BE2C (cell line): ENCODE measurements around the gene MCCC2.
"Not testable (repeated sequence)": the region's sequence is repeated elsewhere in the genome, so short reads cannot be mapped to it uniquely, and the experiment has no call there.

Source experiments
- DNase-seq: peaks from one replicate; pipeline ENCODE4 v3.0.0-alpha.2; 2020
- H3K27me3 ChIP-seq: fragments of 250-450 bp; sonication (Bioruptor Pico); 2 replicates; pipeline ENCODE4 v1.5.1; 2020; ENCODE audit warnings: mild to moderate bottlenecking
- H3K36me3 ChIP-seq: fragments of 250-450 bp; sonication (Bioruptor Pico); 2 replicates; pipeline ENCODE4 v1.5.1; 2020; ENCODE audit warnings: mild to moderate bottlenecking
- H3K4me1 ChIP-seq: fragments of 250-450 bp; sonication (Bioruptor Pico); 2 replicates; pipeline ENCODE4 v1.5.1; 2020
- H3K4me3 ChIP-seq: 2 replicates; pipeline ENCODE4 v1.5.1; 2011; ENCODE audit warnings: low read depth, low read length
- H3K9me3 ChIP-seq: fragments of 250-450 bp; sonication (Bioruptor Pico); 2 replicates; pipeline ENCODE4 v1.5.1; 2020
- TF ChIP-seq, protein P1 (sequence below): IDR thresholded peaks from 2 replicates; pipeline ENCODE4 v1.5.1; 2012; ENCODE audit warnings: mild to moderate bottlenecking, low read depth, low read length

The MCCC2 gene

DNA sequence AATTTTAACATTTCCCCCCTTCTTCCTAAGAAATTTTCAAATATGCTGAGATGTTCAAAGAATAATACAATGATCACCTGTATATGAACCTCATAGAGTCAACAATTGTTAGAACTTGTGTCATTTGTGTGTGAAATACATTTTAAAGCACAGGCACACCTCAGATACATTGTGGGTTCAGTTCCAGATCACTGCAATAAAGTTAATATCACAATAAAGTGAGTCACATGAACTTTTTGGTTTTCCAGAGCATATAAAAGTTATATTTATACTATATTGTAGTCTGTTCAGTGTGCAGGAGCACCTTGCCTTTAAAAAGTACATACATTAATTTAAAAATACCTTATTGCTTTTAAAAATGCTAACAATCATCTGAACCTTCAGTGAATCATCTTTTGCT lies 50.0 kb downstream of the MCCC2 start:
- no peak for DNase-seq
- Histone ChIP-seq H3K4me3 (no peak overlapping the region), H3K36me3 (peaks cover 37% of the 10 kb centered on the region), H3K27me3 (no peaks in the 10 kb centered on the region), H3K9me3 (no peaks in the 10 kb centered on the region), H3K4me1 (no peaks in the 10 kb centered on the region)
- TF ChIP-seq, protein P1, sequence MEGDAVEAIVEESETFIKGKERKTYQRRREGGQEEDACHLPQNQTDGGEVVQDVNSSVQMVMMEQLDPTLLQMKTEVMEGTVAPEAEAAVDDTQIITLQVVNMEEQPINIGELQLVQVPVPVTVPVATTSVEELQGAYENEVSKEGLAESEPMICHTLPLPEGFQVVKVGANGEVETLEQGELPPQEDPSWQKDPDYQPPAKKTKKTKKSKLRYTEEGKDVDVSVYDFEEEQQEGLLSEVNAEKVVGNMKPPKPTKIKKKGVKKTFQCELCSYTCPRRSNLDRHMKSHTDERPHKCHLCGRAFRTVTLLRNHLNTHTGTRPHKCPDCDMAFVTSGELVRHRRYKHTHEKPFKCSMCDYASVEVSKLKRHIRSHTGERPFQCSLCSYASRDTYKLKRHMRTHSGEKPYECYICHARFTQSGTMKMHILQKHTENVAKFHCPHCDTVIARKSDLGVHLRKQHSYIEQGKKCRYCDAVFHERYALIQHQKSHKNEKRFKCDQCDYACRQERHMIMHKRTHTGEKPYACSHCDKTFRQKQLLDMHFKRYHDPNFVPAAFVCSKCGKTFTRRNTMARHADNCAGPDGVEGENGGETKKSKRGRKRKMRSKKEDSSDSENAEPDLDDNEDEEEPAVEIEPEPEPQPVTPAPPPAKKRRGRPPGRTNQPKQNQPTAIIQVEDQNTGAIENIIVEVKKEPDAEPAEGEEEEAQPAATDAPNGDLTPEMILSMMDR, result no peak

GRCh38 chr5:71640408-71640807 lies 53.3 kb downstream of the MCCC2 start:
- no peaks in the 10 kb centered on the region for H3K9me3 ChIP-seq
- no peaks in the 10 kb centered on the region for H3K27me3 ChIP-seq
- no peak overlapping the region for H3K4me3 ChIP-seq
- H3K4me1 ChIP-seq, result no peaks in the 10 kb centered on the region
- H3K36me3 ChIP-seq, result peaks cover 38% of the 10 kb centered on the region
- TF ChIP-seq, protein P1, result no peak
- DNase-seq, result no peak

- H3K27me3 ChIP-seq, result no peaks in the 10 kb centered on the region
- H3K36me3 ChIP-seq, result peaks cover 28% of the 10 kb centered on the region
These were observed 57.9 kb downstream of the MCCC2 start for GRCh38 chr5:71645030-71645429.

GRCh38 chr5:71650940-71651339 lies 63.8 kb downstream of the MCCC2 start:
- H3K4me3 ChIP-seq, DNase-seq: not testable (repeated sequence)

More at GRCh38 chr5:71645030-71645429, 57.9 kb downstream of the MCCC2 start:
- TF ChIP-seq, protein P1, result no peak
- no peaks in the 10 kb centered on the region for H3K4me1 ChIP-seq
- no peaks in the 10 kb centered on the region for H3K9me3 ChIP-seq
- H3K4me3 ChIP-seq, result no peak overlapping the region
- DNase-seq, result no peak

GRCh38 chr5:71651579-71651978 lies 64.4 kb downstream of the MCCC2 start:
- H3K27me3 ChIP-seq, result no peaks in the 10 kb centered on the region
- H3K36me3 ChIP-seq, result peaks cover 18% of the 10 kb centered on the region
- no peaks in the 10 kb centered on the region for H3K9me3 ChIP-seq
- no peak for DNase-seq
- no peak overlapping the region for H3K4me3 ChIP-seq
- no peaks in the 10 kb centered on the region for H3K4me1 ChIP-seq
- TF ChIP-seq, protein P1, result no peak

More at GRCh38 chr5:71650940-71651339, 63.8 kb downstream of the MCCC2 start:
- peaks cover 20% of the 10 kb centered on the region for H3K36me3 ChIP-seq
- not testable (repeated sequence) for H3K27me3 ChIP-seq, H3K4me1 ChIP-seq, H3K9me3 ChIP-seq

- TF ChIP-seq, protein P1, result no peak
- Histone ChIP-seq H3K27me3 (no peaks in the 10 kb centered on the region), H3K36me3 (peaks cover 22% of the 10 kb centered on the region), H3K4me1 (no peaks in the 10 kb centered on the region), H3K4me3 (no peak overlapping the region), H3K9me3 (no peaks in the 10 kb centered on the region)
- DNase-seq, result no peak
These were observed 65.2 kb downstream of the MCCC2 start for GRCh38 chr5:71652349-71652748.
